HEK293 (cell line): ENCODE measurements around the gene TMEM151B.

ENCODE experiments used
- CTCF ChIA-PET: fragments of 350-600 bp; formaldehyde crosslinking; extraction: SDS; loops from one replicate; lab custom pipeline; 2021; ENCODE audit warnings: antibody characterized with exemption; lab: Yijun Ruan, JAX
- POLR2A ChIA-PET: fragments of 300-600 bp; formaldehyde crosslinking; extraction: SDS; loops from one replicate; lab custom pipeline; 2020; ENCODE audit warnings: antibody characterized with exemption, inconsistent platforms; lab: Yijun Ruan, JAX
- H3K27ac ChIP-seq: fragments of 200-500 bp; sonication (Bioruptor generic); 2 replicates; pipeline ENCODE4 v1.5.1; 2014; ENCODE audit warnings: low read depth, low read length, control low read depth, inconsistent platforms; ENCODE audit errors: extremely low read depth
- H3K36me3 ChIP-seq, 2 experiments: fragments of 200-500 bp in 1 of 2; sonication (Bioruptor generic) in 1 of 2; 1 replicate in 1 of 2; 2 replicates in 1 of 2; pipeline ENCODE4 v1.5.1; 2014 to 2017; ENCODE audit warnings: inconsistent platforms in 2 of 2, low read length in 2 of 2; ENCODE audit not compliant: control insufficient read depth in 2 of 2, insufficient read depth in 1 of 2
- H3K4me1 ChIP-seq: fragments of 200-500 bp; sonication (Bioruptor generic); 2 replicates; pipeline ENCODE4 v1.5.1; 2014; ENCODE audit warnings: mild to moderate bottlenecking, low read length, inconsistent platforms; ENCODE audit not compliant: control insufficient read depth, insufficient read depth
- H3K4me3 ChIP-seq: 2 replicates; pipeline ENCODE4 v1.5.1; 2011; ENCODE audit warnings: low read depth, mild to moderate bottlenecking, control low read depth, low read length, moderate library complexity
- H3K9me3 ChIP-seq: fragments of 200-500 bp; sonication (Bioruptor generic); 2 replicates; pipeline ENCODE4 v1.5.1; 2014; ENCODE audit warnings: low read depth, low read length, inconsistent platforms; ENCODE audit not compliant: control insufficient read depth, insufficient read depth
- HIC1 ChIP-seq: fragments of 450-650 bp; formaldehyde crosslinking; IDR thresholded peaks from 2 replicates; pipeline ENCODE4 v1.5.1; 2016; ENCODE audit warnings: missing biosample characterization, missing genetic modification characterization
- PRDM2 ChIP-seq: fragments of 450-650 bp; formaldehyde crosslinking; IDR thresholded peaks from 2 replicates; pipeline ENCODE4 v1.5.1; 2016; ENCODE audit warnings: missing biosample characterization, missing genetic modification characterization, borderline replicate concordance
- SCRT2 ChIP-seq: fragments of 450-650 bp; formaldehyde crosslinking; IDR thresholded peaks from 2 replicates; pipeline ENCODE4 v1.5.1; 2016; ENCODE audit warnings: missing biosample characterization, missing genetic modification characterization
- ZBTB49 ChIP-seq: fragments of 450-650 bp; formaldehyde crosslinking; IDR thresholded peaks from 2 replicates; pipeline ENCODE4 v1.5.1; 2016; ENCODE audit warnings: missing biosample characterization, missing genetic modification characterization, low read depth
- ZFP41 ChIP-seq: fragments of 450-650 bp; formaldehyde crosslinking; IDR thresholded peaks from 2 replicates; pipeline ENCODE4 v1.5.1; 2016; ENCODE audit warnings: missing biosample characterization, missing genetic modification characterization, borderline replicate concordance
- ZIC2 ChIP-seq: fragments of 450-650 bp; formaldehyde crosslinking; IDR thresholded peaks from 2 replicates; pipeline ENCODE4 v1.5.1; 2016; ENCODE audit warnings: missing biosample characterization, missing genetic modification characterization
- ZNF146 ChIP-seq: fragments of 450-650 bp; formaldehyde crosslinking; IDR thresholded peaks from 2 replicates; pipeline ENCODE4 v1.5.1; 2016; ENCODE audit warnings: missing biosample characterization, missing genetic modification characterization
- ZNF175 ChIP-seq: fragments of 450-650 bp; formaldehyde crosslinking; IDR thresholded peaks from 2 replicates; pipeline ENCODE4 v1.5.1; 2016; ENCODE audit warnings: missing biosample characterization, missing genetic modification characterization
- ZNF248 ChIP-seq: fragments of 450-650 bp; formaldehyde crosslinking; IDR thresholded peaks from 2 replicates; pipeline ENCODE4 v1.5.1; 2017; ENCODE audit warnings: missing biosample characterization, missing genetic modification characterization
- ZNF274 ChIP-seq, 2 experiments: fragments of 200-500 bp in 1 of 2; fragments of 450-650 bp in 1 of 2; sonication (Bioruptor generic) in 1 of 2; formaldehyde crosslinking in 1 of 2; IDR thresholded peaks; 2 replicates each; pipeline versions ENCODE4 v1.5.1 to v1.6.1; 2014 to 2016; ENCODE audit warnings: borderline replicate concordance in 1 of 2, inconsistent platforms in 1 of 2, low read length in 1 of 2, missing biosample characterization in 1 of 2, missing genetic modification characterization in 1 of 2
- ZNF548 ChIP-seq: fragments of 450-650 bp; formaldehyde crosslinking; IDR thresholded peaks from 2 replicates; pipeline ENCODE4 v1.5.1; 2016; ENCODE audit warnings: missing biosample characterization, missing genetic modification characterization
- ZNF677 ChIP-seq: fragments of 450-650 bp; IDR thresholded peaks from 2 replicates; pipeline ENCODE4 v1.5.0; 2018; ENCODE audit warnings: missing biosample characterization, mild to moderate bottlenecking, missing genetic modification characterization, moderate library complexity
- ZNF707 ChIP-seq: fragments of 450-650 bp; formaldehyde crosslinking; IDR thresholded peaks from 2 replicates; pipeline ENCODE4 v1.5.1; 2016; ENCODE audit warnings: missing biosample characterization, missing genetic modification characterization
- ZNF785 ChIP-seq: fragments of 450-650 bp; formaldehyde crosslinking; IDR thresholded peaks from 2 replicates; pipeline ENCODE4 v1.5.1; 2016; ENCODE audit warnings: missing biosample characterization, missing genetic modification characterization
- TF ChIP-seq, protein P1 (sequence below): fragments of 450-650 bp; formaldehyde crosslinking; IDR thresholded peaks from 2 replicates; pipeline ENCODE4 v1.5.1; 2016; ENCODE audit warnings: missing biosample characterization, missing genetic modification characterization

TMEM151B gene

GRCh38 chr6:44315516-44315915 lies 45.3 kb downstream of the TMEM151B start:
- peaks cover 0 to 17% of the 10 kb centered on the region in 2 experiments; a peak in 1 of 3 replicates for H3K36me3 ChIP-seq
- no peak overlapping the region for H3K27ac ChIP-seq
- H3K4me3 ChIP-seq: no peak overlapping the region
- ChIA-PET POLR2A (interaction anchor here (0.7 kb wide), 1 partner anchor 80 kb away, joined by 3 read pairs; no protein-coding TSS in a partner anchor), CTCF (interaction anchor here (1.6 to 8.8 kb wide), 5 partner anchors 8 to 47 kb away, joined by 7 to 89 read pairs (median 9); partner anchors contain the start of gene TMEM151B)
- H3K4me1 ChIP-seq: peaks cover 5% of the 10 kb centered on the region; the same call in 1 of the 2 replicates
- no peaks in the 10 kb centered on the region for H3K9me3 ChIP-seq
- TF ChIP-seq ZBTB49 (tag by site-specific recombination) (no peak), ZNF146 (tag by site-specific recombination) (no peak), ZNF707 (tag by site-specific recombination) (no peak), ZIC2 (tag by site-specific recombination) (no peak), ZNF785 (tag by site-specific recombination) (no peak), ZNF248 (tag by site-specific recombination) (no peak), ZNF548 (tag by site-specific recombination) (no peak), ZNF175 (tag by site-specific recombination) (no peak)

DNA sequence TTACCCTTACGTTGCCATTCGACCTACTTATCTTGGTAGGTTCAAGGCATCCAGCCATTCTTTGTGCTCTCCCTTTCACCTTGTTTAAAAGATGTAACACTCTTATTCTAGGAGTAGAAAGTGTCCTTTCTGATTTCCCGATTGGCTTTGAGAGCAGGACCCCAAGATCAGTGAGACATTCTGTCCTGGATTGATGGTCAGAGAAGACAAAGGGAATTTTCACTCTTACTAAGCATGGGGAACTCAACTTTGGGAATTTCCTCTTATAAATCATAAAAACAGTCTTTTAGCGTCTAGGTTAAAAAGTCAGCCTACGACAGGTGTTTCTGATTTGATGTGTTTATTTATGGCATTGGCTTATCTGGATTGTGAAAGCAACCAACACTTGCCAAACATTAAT lies 45.7 kb downstream of the TMEM151B start:
- CTCF ChIA-PET: interaction anchor here (1.9 to 8.8 kb wide), 3 partner anchors 11 to 47 kb away, joined by 9 to 89 read pairs (median 18); partner anchors contain the start of gene TMEM151B
- no peak for TF ChIP-seq HIC1 (tag by site-specific recombination)
- TF ChIP-seq PRDM2: no peak
- no peak for TF ChIP-seq ZNF677 (tag by site-specific recombination)
- TF ChIP-seq SCRT2 (tag by site-specific recombination): no peak
- TF ChIP-seq ZNF274 (IDR thresholded peaks at IDR 0.05; ENCODE audit: low read length): no peak
- TF ChIP-seq ZNF274 (tag by site-specific recombination; IDR thresholded peaks at IDR 0.05; ENCODE audit: borderline replicate concordance): no peak
- TF ChIP-seq ZFP41 (tag by site-specific recombination): no peak
- TF ChIP-seq, protein P1, sequence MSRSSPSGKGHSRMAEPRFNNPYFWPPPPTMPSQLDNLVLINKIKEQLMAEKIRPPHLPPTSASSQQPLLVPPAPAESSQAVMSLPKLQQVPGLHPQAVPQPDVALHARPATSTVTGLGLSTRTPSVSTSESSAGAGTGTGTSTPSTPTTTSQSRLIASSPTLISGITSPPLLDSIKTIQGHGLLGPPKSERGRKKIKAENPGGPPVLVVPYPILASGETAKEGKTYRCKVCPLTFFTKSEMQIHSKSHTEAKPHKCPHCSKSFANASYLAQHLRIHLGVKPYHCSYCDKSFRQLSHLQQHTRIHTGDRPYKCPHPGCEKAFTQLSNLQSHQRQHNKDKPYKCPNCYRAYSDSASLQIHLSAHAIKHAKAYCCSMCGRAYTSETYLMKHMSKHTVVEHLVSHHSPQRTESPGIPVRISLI: no peak
- POLR2A ChIA-PET: no interaction called here
- no peaks in the 10 kb centered on the region for H3K9me3 ChIP-seq
- no peak overlapping the region for H3K27ac ChIP-seq
- peaks cover 0 to 13% of the 10 kb centered on the region in 2 experiments; a peak in 1 of 3 replicates for H3K36me3 ChIP-seq
- peaks cover 5% of the 10 kb centered on the region; the same call in 1 of the 2 replicates for H3K4me1 ChIP-seq
- no peak overlapping the region for H3K4me3 ChIP-seq
